Heart right ventricle (tissue), 16 donors: ENCODE measurements around the gene CIZ1. TPM values are rescaled to one million over a fixed set of nuclear protein-coding genes. Genes with fewer than 3 reads are reported as not detected.

Experiments
- ATAC-seq, 8 donors: fragments of 200-7000 bp; cut with Tn5 transposase; one replicate each; pipeline ENCODE4 v1.9.1; 2020; ENCODE audit warnings: mild to moderate bottlenecking in 8 of 8, moderate library complexity in 8 of 8, moderate number of reproducible peaks in 1 of 8
- DNase-seq, 2 donors: peaks; one replicate each; pipeline ENCODE4 v3.0.0-alpha.2; 2020
- H3K27ac ChIP-seq, 10 donors: fragments of 200-600 bp; sonication (generic) in 2 of 10; one replicate each; pipeline versions ENCODE4 v1.5.0 to v1.8.0; 2020 to 2022; ENCODE audit warnings: mild to moderate bottlenecking in 3 of 10
- H3K27me3 ChIP-seq, 7 donors: fragments of 200-600 bp; one replicate each; pipeline ENCODE4 v1.8.0; 2021 to 2022; ENCODE audit warnings: mild to moderate bottlenecking in 2 of 7
- H3K36me3 ChIP-seq, 9 donors: fragments of 200-600 bp; sonication (generic) in 1 of 9; one replicate each; pipeline versions ENCODE4 v1.5.0 to v1.8.0; 2020 to 2022; ENCODE audit warnings: mild to moderate bottlenecking in 2 of 9
- H3K4me1 ChIP-seq, 9 donors: fragments of 200-600 bp; sonication (generic) in 1 of 9; one replicate each; pipeline versions ENCODE4 v1.5.0 to v1.8.0; 2020 to 2022; ENCODE audit warnings: mild to moderate bottlenecking in 4 of 9
- H3K4me3 ChIP-seq, 10 donors: fragments of 200-600 bp; sonication (generic) in 2 of 10; one replicate each; pipeline versions ENCODE4 v1.5.0 to v1.8.0; 2020 to 2022; ENCODE audit warnings: mild to moderate bottlenecking in 7 of 10, moderate library complexity in 2 of 10
- H3K9me3 ChIP-seq, 11 donors: fragments of 200-600 bp in 10 of 11; sonication (generic) in 2 of 11; one replicate each; pipeline versions ENCODE4 v1.5.0 to v1.8.0; 2013 to 2022; ENCODE audit warnings: mild to moderate bottlenecking in 2 of 11, control low read depth in 1 of 11, moderate library complexity in 1 of 11
- WGBS, 2 donors: extraction: QIAGEN DNeasy Blood & Tissue Kit; methylation state at CpG; one replicate each; pipeline ENCODE4 v1.1.7; 2013; ENCODE audit warnings: inconsistent platforms in 1 of 2; 5-methylcytosine and 5-hydroxymethylcytosine counted together
- intact Hi-C, 10 donors: fragments of 100-400 bp; cut with DNase I; formaldehyde crosslinking; loops; one replicate each; pipeline versions ENCODE4 v1.11.1 to v1.14.2; 2022
- polyA plus RNA-seq, 2 donors: library from polyadenylated mRNA; stranded (reverse); fragments of 200-250 nt; gene quantifications; one replicate each; pipeline ENCODE4 v1.2.3, GENCODE V29; 2013
- total RNA-seq, 10 donors: library from RNA; stranded (reverse); fragmentation: NEBNext Ultra II Directional in 3 of 10; extraction: Animal tissue kit (Norgen Biotek cat#: 25700) in 3 of 10; gene quantifications; one replicate each; pipeline versions ENCODE4 v1.2.1 to v1.2.4, GENCODE V29; 2021 to 2023
- TF ChIP-seq, protein P1 (sequence below), 9 donors: fragments of 200-600 bp; sonication (generic) in 2 of 9; IDR thresholded peaks; one replicate each; pipeline versions ENCODE4 v1.5.0 to v1.8.0; 2021 to 2022; ENCODE audit warnings: antibody characterized with exemption in 9 of 9, mild to moderate bottlenecking in 5 of 9, moderate library complexity in 1 of 9
- donor health status: Arrhythmogenic right ventricular cardiomyopathy.
- donor health status: ischemic (EF 13 %, LVEDD 7.1; RV severe dilation, severe dysfunction).
- donor health status: healthy with polysubstance abuse.
- donor health status: DM: no; HTN: yes; CAD: no.
- donor health status: DM: no; HTN: no; CAD: no.
- donor health status: ischemic (EF 25% LVEDD 6.9; RV normal size, moderate dysfunction).
- donor health status: ischemic (EF 25% LVEDD 5.7; RV mildly dilated, moderate dysfunction).
- donor health status: healthy.
- donor health status: DM: yes; HTN: yes; CAD: no.
- donor health status: Ischemic cardiomyopathy.
- donor health status: ischemic (EF 35%, LVEDD 5.7; RV mildly dilated, moderate dysfunction).
- donor health status: nonischemic (EF 11% LVEDD 7.7; RV severe dilation, severe dysfunction).
- donor health status: DM: yes; HTN: yes; CAD: no.
- donor health status: PGD.
- donor health status: ischemic (EF 29% LVEDD 5.4; RV normal size, mild dysfunction).
- donor health status: nonischemic (EF 23%, LVEDD 6.1; RV moderate dilation, normal function).

Gene CIZ1
- total and polyA plus RNA-seq, 12 donors: 39.7 to 96.0 (median 75.0) TPM

DNA sequence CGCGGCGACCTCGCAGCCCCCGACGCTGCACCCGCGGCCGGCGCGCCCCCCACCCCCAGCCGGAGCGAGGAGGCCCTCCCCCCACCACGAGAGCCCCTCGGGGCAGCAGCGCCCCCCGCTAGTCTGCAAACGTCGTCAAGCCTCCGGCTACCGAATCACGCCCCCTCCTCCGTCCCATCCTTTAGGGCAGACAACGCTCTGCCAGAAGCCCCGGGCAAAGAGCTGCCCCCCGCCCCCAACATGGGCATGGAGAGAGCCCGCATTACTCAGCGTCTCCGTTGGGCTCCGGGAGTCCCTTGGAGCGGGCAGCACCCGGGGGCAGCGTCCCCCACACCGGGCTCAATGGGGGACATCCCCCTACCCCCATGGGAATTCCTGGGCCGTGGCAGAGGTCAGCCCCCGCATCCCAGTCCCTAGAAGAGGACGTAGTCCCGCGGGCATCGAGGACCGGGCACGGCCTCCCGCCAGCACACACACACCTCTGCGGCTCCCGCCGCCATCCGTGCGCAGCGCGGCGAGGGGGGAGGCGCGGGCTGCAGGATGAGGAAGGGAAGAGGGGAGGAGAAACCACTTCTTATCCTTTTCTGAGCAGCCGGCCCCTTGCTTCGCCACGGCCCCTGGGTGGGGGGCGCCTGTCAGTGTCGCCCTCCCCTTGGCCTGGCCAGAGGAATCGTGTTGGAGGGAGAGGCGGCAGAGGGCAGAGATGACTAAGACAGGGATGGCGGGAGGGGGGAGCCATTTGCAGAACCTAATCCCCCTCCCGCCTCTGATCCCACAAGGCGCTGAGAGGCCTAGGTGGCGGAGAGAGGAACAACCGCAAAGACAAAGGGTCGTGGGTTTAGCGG, 12.6 kb upstream of the CIZ1 start:
- H3K36me3 ChIP-seq: no peaks in the 10 kb centered on the region
- 3 to 4% methylated on average over 62 to 67 of the region's 67 CpGs for WGBS, 2 donors
- ATAC-seq: peak; percentile 16 to 53 (median 40)
- peaks cover 0 to 20% (median 16%) of the 10 kb centered on the region in 7 donors for H3K27me3 ChIP-seq
- peak in 1 of 2 donors; percentile 35 for DNase-seq
- peak overlapping the region; percentile 20 to 75 (median 70) for H3K4me3 ChIP-seq
- peak overlapping the region in 8 of 10 donors; percentile 16 to 69 (median 54) for H3K27ac ChIP-seq
- TF ChIP-seq, protein P1, sequence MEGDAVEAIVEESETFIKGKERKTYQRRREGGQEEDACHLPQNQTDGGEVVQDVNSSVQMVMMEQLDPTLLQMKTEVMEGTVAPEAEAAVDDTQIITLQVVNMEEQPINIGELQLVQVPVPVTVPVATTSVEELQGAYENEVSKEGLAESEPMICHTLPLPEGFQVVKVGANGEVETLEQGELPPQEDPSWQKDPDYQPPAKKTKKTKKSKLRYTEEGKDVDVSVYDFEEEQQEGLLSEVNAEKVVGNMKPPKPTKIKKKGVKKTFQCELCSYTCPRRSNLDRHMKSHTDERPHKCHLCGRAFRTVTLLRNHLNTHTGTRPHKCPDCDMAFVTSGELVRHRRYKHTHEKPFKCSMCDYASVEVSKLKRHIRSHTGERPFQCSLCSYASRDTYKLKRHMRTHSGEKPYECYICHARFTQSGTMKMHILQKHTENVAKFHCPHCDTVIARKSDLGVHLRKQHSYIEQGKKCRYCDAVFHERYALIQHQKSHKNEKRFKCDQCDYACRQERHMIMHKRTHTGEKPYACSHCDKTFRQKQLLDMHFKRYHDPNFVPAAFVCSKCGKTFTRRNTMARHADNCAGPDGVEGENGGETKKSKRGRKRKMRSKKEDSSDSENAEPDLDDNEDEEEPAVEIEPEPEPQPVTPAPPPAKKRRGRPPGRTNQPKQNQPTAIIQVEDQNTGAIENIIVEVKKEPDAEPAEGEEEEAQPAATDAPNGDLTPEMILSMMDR (IDR thresholded peaks at IDR 0.05): no peak
- no peaks in the 10 kb centered on the region for H3K9me3 ChIP-seq
- peaks cover 0 to 18% (median 10%) of the 10 kb centered on the region in 9 donors for H3K4me1 ChIP-seq
- intact Hi-C loops: loop anchor here in 1 of 10 donors (2.0 kb wide), 1 partner anchor 39 kb away; no protein-coding TSS in a partner anchor

GRCh38 chr9:128203024-128203706, 11.8 kb upstream of the CIZ1 start, which contains the start of gene DNM1:
Gene DNM1, plus strand, starts transcription at chr9:128203379. Its CDS starts 92 bp downstream, at chr9:128203471.
- Histone ChIP-seq H3K36me3 (no peaks in the 10 kb centered on the region), H3K27ac (peak within 1 kb of the TSS in 8 of 10 donors; percentile 16 to 69 (median 56)), H3K9me3 (no peaks in the 10 kb centered on the region), H3K4me3 (peak within 1 kb of the TSS; percentile 20 to 75 (median 70)), H3K4me1 (peaks cover 0 to 18% (median 10%) of the 10 kb centered on the region in 9 donors), H3K27me3 (peaks cover 0 to 20% (median 16%) of the 10 kb centered on the region in 7 donors)
- peak in 1 of 2 donors; percentile 69 for DNase-seq
- TF ChIP-seq, protein P1 (IDR thresholded peaks at IDR 0.05): peak; percentile 71 to 99 (median 93)
- 0 to 1% methylated on average over 72 of the region's 72 CpGs for WGBS, 2 donors
- intact Hi-C loops: loop anchor here in 1 of 10 donors (2.0 kb wide), 1 partner anchor 40 kb away; no protein-coding TSS in a partner anchor
- peak; percentile 74 to 91 (median 86) for ATAC-seq

DNA sequence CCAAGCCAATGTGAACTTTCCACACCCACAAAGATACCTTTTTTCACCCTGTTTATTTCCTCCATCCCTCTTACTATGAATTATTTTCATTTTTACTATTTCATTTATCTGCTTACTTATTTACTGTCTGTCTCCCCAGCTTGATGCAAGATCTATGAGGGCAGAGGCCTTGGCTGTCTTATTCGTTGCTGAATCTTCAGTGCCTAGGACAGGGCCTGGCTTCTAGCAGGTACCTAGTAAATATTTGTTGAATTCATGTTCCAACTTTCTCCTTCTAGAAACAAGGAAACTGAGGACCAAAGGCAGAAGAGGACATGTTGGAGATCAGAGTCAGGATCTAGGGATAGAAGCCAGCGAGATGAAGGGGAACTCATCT, 11.3 kb upstream of the CIZ1 start:
- H3K4me3 ChIP-seq: peak overlapping the region in 7 of 10 donors; percentile 67 to 75 (median 71)
- H3K27me3 ChIP-seq: peaks cover 0 to 20% (median 16%) of the 10 kb centered on the region in 7 donors
- no peaks in the 10 kb centered on the region for H3K9me3 ChIP-seq
- H3K4me1 ChIP-seq: peaks cover 0 to 16% (median 10%) of the 10 kb centered on the region in 9 donors
- WGBS, 2 donors: 10 to 16% methylated on average over 2 of the region's 2 CpGs
- intact Hi-C loops: loop anchor here in 1 of 10 donors (2.0 kb wide), 1 partner anchor 40 kb away; no protein-coding TSS in a partner anchor
- DNase-seq (no peak), ATAC-seq (no peak)
- TF ChIP-seq, protein P1 (IDR thresholded peaks at IDR 0.05): no peak
- H3K36me3 ChIP-seq: no peaks in the 10 kb centered on the region
- H3K27ac ChIP-seq: peak overlapping the region in 1 of 10 donors; percentile 54
